Type B pancreatic cell (in vitro differentiated cells): ENCODE results near the gene FAXDC2. TPM values are rescaled to one million over a fixed set of nuclear protein-coding genes. Genes with fewer than 3 reads are reported as not detected.
A peak's percentile ranks its signal among the peaks of the same experiment; 100 is the strongest.

Experiments
- DNase-seq: peaks from one replicate; pipeline ENCODE4 v3.0.0; 2021; ENCODE audit warnings: mixed read lengths; ENCODE audit not compliant: unreplicated experiment; ENCODE audit errors: extremely low spot score
- H3K27ac Mint-ChIP-seq: 2 replicates; pipeline ENCODE4 v1.8.0; 2021; ENCODE audit warnings: mild to moderate bottlenecking, mixed read lengths
- H3K27me3 Mint-ChIP-seq: 2 replicates; pipeline ENCODE4 v1.8.0; 2021; ENCODE audit warnings: mixed read lengths
- H3K36me3 Mint-ChIP-seq: 2 replicates; pipeline ENCODE4 v1.8.0; 2021; ENCODE audit warnings: mixed read lengths
- H3K4me1 Mint-ChIP-seq: one replicate; pipeline ENCODE4 v1.8.0; 2021; ENCODE audit warnings: mixed read lengths; ENCODE audit not compliant: unreplicated experiment
- H3K4me3 Mint-ChIP-seq: 2 replicates; pipeline ENCODE4 v1.8.0; 2021; ENCODE audit warnings: mild to moderate bottlenecking, mixed read lengths
- H3K9me3 Mint-ChIP-seq: 2 replicates; pipeline ENCODE4 v1.8.0; 2021; ENCODE audit warnings: mixed read lengths
- total RNA-seq: library from RNA; stranded (reverse); gene quantifications from 2 replicates; pipeline ENCODE4 v1.2.1, GENCODE V29; 2021; ENCODE audit warnings: low replicate concordance
- TF ChIP-seq, protein P1 (sequence below): fragments of 200-600 bp; sonication (generic); conservative IDR thresholded peaks from 2 replicates; pipeline ENCODE4 v1.5.0; 2021; ENCODE audit warnings: antibody characterized with exemption, mild to moderate bottlenecking

The FAXDC2 gene
- total RNA-seq, 1 donor from 2014 or later, result 24.9 TPM

DNA sequence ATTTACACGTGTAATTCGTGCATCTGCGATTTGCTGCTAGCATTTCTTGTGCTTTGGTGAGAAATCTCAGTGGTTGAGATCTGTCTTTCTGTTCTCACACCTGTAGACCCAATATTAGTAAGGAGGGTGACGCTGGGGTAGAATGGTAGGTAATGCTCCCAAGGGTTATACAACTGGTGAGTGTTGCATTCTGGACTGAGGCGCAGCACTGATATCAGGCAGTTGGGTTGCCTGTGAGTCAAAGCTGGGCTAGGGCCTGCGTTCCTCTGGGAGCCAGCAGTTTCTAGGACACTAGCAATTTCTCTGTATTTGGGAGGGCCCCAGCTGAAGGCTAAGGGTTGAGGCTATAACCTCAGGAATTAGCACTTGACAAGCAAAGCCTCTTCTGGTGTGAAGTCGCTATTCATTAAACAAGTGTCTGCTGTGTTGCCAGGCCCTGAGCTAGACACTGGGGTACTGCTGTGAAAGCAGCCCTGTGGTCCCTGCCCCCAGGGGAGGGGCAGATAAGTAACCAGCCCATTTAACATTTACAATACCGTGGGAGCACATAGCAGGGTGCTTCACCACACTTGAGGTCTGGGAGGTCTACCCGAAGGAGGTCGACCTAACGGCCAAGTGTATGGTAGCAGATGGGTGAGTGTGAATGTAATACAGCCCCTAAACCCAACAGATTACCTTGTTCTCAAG lies 66.5 kb downstream of the FAXDC2 start:
- no peak overlapping the region for H3K4me3 Mint-ChIP-seq
- peaks cover 65% of the 10 kb centered on the region for H3K4me1 Mint-ChIP-seq
- DNase-seq, result no peak
- TF ChIP-seq, protein P1, sequence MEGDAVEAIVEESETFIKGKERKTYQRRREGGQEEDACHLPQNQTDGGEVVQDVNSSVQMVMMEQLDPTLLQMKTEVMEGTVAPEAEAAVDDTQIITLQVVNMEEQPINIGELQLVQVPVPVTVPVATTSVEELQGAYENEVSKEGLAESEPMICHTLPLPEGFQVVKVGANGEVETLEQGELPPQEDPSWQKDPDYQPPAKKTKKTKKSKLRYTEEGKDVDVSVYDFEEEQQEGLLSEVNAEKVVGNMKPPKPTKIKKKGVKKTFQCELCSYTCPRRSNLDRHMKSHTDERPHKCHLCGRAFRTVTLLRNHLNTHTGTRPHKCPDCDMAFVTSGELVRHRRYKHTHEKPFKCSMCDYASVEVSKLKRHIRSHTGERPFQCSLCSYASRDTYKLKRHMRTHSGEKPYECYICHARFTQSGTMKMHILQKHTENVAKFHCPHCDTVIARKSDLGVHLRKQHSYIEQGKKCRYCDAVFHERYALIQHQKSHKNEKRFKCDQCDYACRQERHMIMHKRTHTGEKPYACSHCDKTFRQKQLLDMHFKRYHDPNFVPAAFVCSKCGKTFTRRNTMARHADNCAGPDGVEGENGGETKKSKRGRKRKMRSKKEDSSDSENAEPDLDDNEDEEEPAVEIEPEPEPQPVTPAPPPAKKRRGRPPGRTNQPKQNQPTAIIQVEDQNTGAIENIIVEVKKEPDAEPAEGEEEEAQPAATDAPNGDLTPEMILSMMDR, result no peak
- peak overlapping the region; percentile 5 for H3K27ac Mint-ChIP-seq
- no peaks in the 10 kb centered on the region for H3K27me3 Mint-ChIP-seq
- H3K9me3 Mint-ChIP-seq, result no peaks in the 10 kb centered on the region
- H3K36me3 Mint-ChIP-seq, result peaks cover 4% of the 10 kb centered on the region

DNA sequence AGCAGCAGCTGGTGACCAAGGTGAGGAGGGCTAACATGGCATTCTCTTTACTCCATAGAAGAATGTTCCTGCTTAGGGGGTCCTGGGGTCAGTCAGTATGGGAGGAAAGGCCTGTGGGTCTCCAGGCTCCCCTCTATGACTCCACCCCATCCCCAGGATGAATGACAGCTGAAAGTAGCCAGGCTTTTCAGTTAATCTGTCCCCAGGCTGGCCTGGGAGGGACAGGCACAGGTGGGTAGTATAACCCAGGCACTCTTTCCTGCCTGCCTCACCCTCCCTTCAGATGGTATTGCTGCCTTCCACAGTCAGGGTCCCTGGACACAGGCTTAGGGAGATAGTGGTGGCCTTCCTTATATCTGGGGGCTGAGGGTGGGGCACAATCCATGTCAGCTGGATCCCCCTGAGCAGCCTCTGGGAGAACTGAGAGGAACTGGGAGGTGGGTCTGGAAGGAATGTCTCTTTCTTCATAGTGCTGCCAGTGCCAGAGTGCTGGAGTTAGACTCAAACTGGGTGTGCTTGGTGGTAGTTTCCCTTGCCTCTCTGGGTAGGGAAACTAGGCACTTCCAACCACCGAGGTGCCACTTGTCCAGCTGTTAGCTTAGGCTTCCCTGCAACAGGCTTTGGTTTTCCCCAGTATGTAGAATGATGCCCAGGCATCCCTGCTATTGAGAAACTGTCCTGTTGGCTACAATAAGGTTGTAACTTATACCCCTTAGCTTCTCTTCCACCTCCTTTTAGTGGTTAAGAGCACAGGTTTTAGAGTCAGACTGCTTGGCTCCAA lies 67.4 kb downstream of the FAXDC2 start:
- Mint-ChIP-seq H3K27me3 (no peaks in the 10 kb centered on the region), H3K36me3 (peaks cover 5% of the 10 kb centered on the region), H3K4me1 (peaks cover 61% of the 10 kb centered on the region), H3K27ac (no peak overlapping the region), H3K4me3 (no peak overlapping the region), H3K9me3 (no peaks in the 10 kb centered on the region)
- TF ChIP-seq, protein P1, result no peak
- no peak for DNase-seq

DNA sequence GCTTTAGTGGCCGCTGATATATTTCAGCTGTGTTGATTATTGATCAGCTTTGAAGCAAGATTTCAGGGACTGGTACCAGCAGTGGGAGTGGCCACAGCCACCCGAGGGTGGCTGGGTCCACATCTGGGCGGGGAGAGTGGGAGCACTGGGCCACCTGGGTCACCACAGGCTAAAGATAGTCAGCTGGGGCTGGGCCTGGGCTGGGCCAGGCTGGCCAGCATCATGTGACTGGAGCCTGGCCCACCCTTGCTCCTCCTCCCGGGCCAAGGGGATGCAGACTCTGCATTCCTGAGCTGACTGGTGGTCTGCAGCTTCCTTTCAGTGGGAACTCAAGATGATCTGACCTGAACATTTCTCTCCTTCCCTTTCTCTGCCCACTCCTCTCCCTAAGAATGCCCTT lies 68.1 kb downstream of the FAXDC2 start:
- Mint-ChIP-seq H3K4me3 (no peak overlapping the region), H3K36me3 (peaks cover 5% of the 10 kb centered on the region), H3K4me1 (peaks cover 55% of the 10 kb centered on the region), H3K27ac (peak overlapping the region; percentile 72), H3K9me3 (no peaks in the 10 kb centered on the region), H3K27me3 (no peaks in the 10 kb centered on the region)
- no peak for DNase-seq
- TF ChIP-seq, protein P1, result no peak

DNA sequence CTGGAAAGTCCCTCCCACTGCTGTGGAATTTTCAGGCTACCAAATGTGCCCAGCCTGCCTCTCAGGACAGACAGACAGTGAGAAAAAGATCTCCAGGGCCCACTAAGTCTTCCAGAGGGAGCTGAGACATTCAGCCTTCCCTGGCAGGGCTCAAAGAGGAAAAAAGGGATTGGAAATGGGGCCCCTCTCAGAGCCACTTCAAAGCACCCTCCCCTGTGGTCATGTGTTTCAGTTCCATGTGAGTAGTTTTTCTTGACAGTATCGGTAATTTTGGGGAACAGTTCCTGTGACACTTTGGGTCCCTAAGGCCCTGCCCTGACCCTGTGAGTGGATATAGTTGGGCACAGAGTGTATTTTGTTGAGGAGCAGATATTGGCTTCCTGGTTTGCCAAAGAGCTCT lies 70.3 kb downstream of the FAXDC2 start:
- peak overlapping the region; percentile 21 for H3K27ac Mint-ChIP-seq
- H3K4me3 Mint-ChIP-seq, result no peak overlapping the region
- peaks cover 5% of the 10 kb centered on the region for H3K36me3 Mint-ChIP-seq
- H3K9me3 Mint-ChIP-seq, result no peaks in the 10 kb centered on the region
- TF ChIP-seq, protein P1, result no peak
- H3K27me3 Mint-ChIP-seq, result no peaks in the 10 kb centered on the region
- peaks cover 48% of the 10 kb centered on the region for H3K4me1 Mint-ChIP-seq
- no peak for DNase-seq

DNA sequence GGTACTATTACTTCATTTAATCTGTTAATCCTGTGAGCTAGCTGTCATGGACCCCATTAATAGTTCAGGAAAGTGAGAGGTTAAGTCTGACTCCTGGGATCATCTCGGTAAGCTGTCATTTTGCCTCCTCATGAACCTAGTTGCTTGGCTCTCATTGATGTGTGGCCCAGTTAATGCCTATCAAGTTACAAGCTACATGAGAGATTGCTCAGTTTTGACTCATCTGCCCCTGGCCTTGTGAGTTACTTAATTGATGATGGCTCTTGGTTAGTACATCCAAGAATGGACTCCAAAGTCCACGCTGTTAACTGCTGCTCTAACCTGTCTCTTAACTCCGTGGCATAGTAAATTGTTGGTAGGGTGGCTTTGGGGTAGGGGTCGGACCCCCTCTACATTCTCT lies 71.3 kb downstream of the FAXDC2 start:
- peaks cover 5% of the 10 kb centered on the region for H3K36me3 Mint-ChIP-seq
- TF ChIP-seq, protein P1, result no peak
- DNase-seq, result no peak
- no peak overlapping the region for H3K27ac Mint-ChIP-seq
- H3K4me1 Mint-ChIP-seq, result peaks cover 44% of the 10 kb centered on the region
- H3K9me3 Mint-ChIP-seq, result no peaks in the 10 kb centered on the region
- no peak overlapping the region for H3K4me3 Mint-ChIP-seq
- no peaks in the 10 kb centered on the region for H3K27me3 Mint-ChIP-seq
